H7 (cell line): Measurements from ENCODE around the gene C16orf82. TPM values are rescaled to one million over a fixed set of nuclear protein-coding genes. Genes with fewer than 3 reads are reported as not detected.
A peak's percentile ranks its signal among the peaks of the same experiment; 100 is the strongest.

ENCODE experiments used
- DNase-seq: peaks from one replicate; pipeline ENCODE4 v3.0.0; 2012
- H3K27me3 ChIP-seq: 2 replicates; pipeline ENCODE4 v1.6.0; 2011; ENCODE audit warnings: mild to moderate bottlenecking, low read length; ENCODE audit not compliant: control insufficient read depth, insufficient read depth
- H3K36me3 ChIP-seq: replicated peaks from 2 replicates; pipeline ENCODE4 v1.5.1; 2011; ENCODE audit warnings: low read length; ENCODE audit not compliant: control insufficient read depth, insufficient read depth
- H3K4me3 ChIP-seq: 2 replicates; pipeline ENCODE4 v1.5.1; 2011; ENCODE audit warnings: low read depth, mild to moderate bottlenecking, control low read depth, low read length, moderate library complexity; ENCODE audit not compliant: insufficient read depth
- total RNA-seq: library from RNA; depleted of rRNA; stranded (reverse); fragments of >200 nt; shearing (Covaris generic); gene quantifications from 2 replicates; pipeline ENCODE4 v1.2.3, GENCODE V29; 2014; rRNA removed

C16orf82 gene
- 0.07 TPM in 1 of 2 replicates, not detected in the other for total RNA-seq

- Histone ChIP-seq H3K4me3 (no peak within 1 kb of the TSS), H3K36me3 (no peaks in the 10 kb centered on the region), H3K27me3 (no peaks in the 10 kb centered on the region)
- DNase-seq, result peak; percentile 85
These were observed at the start of gene C16orf82 for GRCh38 chr16:27066668-27067537. TSS of gene C16orf82 (plus strand) at chr16:27066927.

- Histone ChIP-seq H3K27me3 (no peaks in the 10 kb centered on the region), H3K4me3 (no peak overlapping the region), H3K36me3 (no peaks in the 10 kb centered on the region)
- no peak for DNase-seq
These were observed 46.7 kb upstream of the C16orf82 start for GRCh38 chr16:27020031-27020430.

GRCh38 chr16:27024010-27024409 lies 42.7 kb upstream of the C16orf82 start:
- Histone ChIP-seq H3K27me3 (no peaks in the 10 kb centered on the region), H3K4me3 (no peak overlapping the region)

GRCh38 chr16:27025581-27025980 lies 41.1 kb upstream of the C16orf82 start:
- Histone ChIP-seq H3K36me3 (no peaks in the 10 kb centered on the region), H3K27me3 (no peaks in the 10 kb centered on the region), H3K4me3 (no peak overlapping the region)
- no peak for DNase-seq

More at GRCh38 chr16:27024010-27024409, 42.7 kb upstream of the C16orf82 start:
- DNase-seq, result no peak
- no peaks in the 10 kb centered on the region for H3K36me3 ChIP-seq

- Histone ChIP-seq H3K36me3 (no peaks in the 10 kb centered on the region), H3K27me3 (no peaks in the 10 kb centered on the region), H3K4me3 (no peak overlapping the region)
- DNase-seq, result no peak
These were observed 38.8 kb upstream of the C16orf82 start for GRCh38 chr16:27027971-27028370.

GRCh38 chr16:27028591-27029110 lies 38.1 kb upstream of the C16orf82 start:
- Histone ChIP-seq H3K4me3 (no peak overlapping the region), H3K36me3 (no peaks in the 10 kb centered on the region), H3K27me3 (no peaks in the 10 kb centered on the region)
- no peak for DNase-seq

- Histone ChIP-seq H3K4me3 (no peak overlapping the region), H3K27me3 (no peaks in the 10 kb centered on the region), H3K36me3 (no peaks in the 10 kb centered on the region)
- no peak for DNase-seq
These were observed 37.2 kb upstream of the C16orf82 start for GRCh38 chr16:27029525-27029924.

GRCh38 chr16:27033281-27033979 lies 33.3 kb upstream of the C16orf82 start:
- no peak overlapping the region for H3K4me3 ChIP-seq
- H3K27me3 ChIP-seq, result no peaks in the 10 kb centered on the region
- DNase-seq, result no peak
- H3K36me3 ChIP-seq, result no peaks in the 10 kb centered on the region

- no peaks in the 10 kb centered on the region for H3K27me3 ChIP-seq
- no peak for DNase-seq
- no peak overlapping the region for H3K4me3 ChIP-seq
- H3K36me3 ChIP-seq, result no peaks in the 10 kb centered on the region
These were observed 26.0 kb upstream of the C16orf82 start for GRCh38 chr16:27040732-27041131.

- DNase-seq, result no peak
- no peaks in the 10 kb centered on the region for H3K27me3 ChIP-seq
- H3K36me3 ChIP-seq, result no peaks in the 10 kb centered on the region
- H3K4me3 ChIP-seq, result no peak overlapping the region
These were observed 19.7 kb upstream of the C16orf82 start for GRCh38 chr16:27046958-27047518.

- DNase-seq, result no peak
- no peaks in the 10 kb centered on the region for H3K36me3 ChIP-seq
- no peak overlapping the region for H3K4me3 ChIP-seq
- H3K27me3 ChIP-seq, result no peaks in the 10 kb centered on the region
These were observed 18.4 kb upstream of the C16orf82 start for GRCh38 chr16:27048316-27048715.

GRCh38 chr16:27049117-27049516 lies 17.6 kb upstream of the C16orf82 start:
- Histone ChIP-seq H3K4me3 (no peak overlapping the region), H3K27me3 (no peaks in the 10 kb centered on the region), H3K36me3 (no peaks in the 10 kb centered on the region)
- DNase-seq, result no peak

- DNase-seq, result no peak
- Histone ChIP-seq H3K27me3 (no peaks in the 10 kb centered on the region), H3K36me3 (no peaks in the 10 kb centered on the region), H3K4me3 (no peak overlapping the region)
These were observed 14.7 kb upstream of the C16orf82 start for GRCh38 chr16:27052007-27052406.

- H3K27me3 ChIP-seq, result no peaks in the 10 kb centered on the region
- H3K4me3 ChIP-seq, result no peak overlapping the region
- no peak for DNase-seq
- no peaks in the 10 kb centered on the region for H3K36me3 ChIP-seq
These were observed 12.7 kb upstream of the C16orf82 start for GRCh38 chr16:27053996-27054395.
